K562 (cell line): ENCODE measurements around the gene DNAH17. TPM values are rescaled to one million over a fixed set of nuclear protein-coding genes. Genes with fewer than 3 reads are reported as not detected.

Experiments
- ATAC-seq: fragments of 200-7000 bp; cut with Tn5 transposase; 3 replicates; pipeline ENCODE4 v1.9.1; 2020; ENCODE audit warnings: moderate library complexity
- BruUV-seq: library from RNA; stranded (reverse); fragments of 400-500 nt; replicated peaks from 2 replicates; lab custom pipeline; 2021; lab: Mats Ljungman, UMichigan
- CTCF ChIA-PET: fragments of 300-600 bp; formaldehyde crosslinking; extraction: SDS; loops from one replicate; lab custom pipeline; 2021; ENCODE audit warnings: low intra/inter-chr PET ratio; lab: Yijun Ruan, JAX
- POLR2A ChIA-PET: fragments of 300-600, 350-650 bp; sonication (Branson Sonifier 250); formaldehyde crosslinking; extraction: SDS; loops from one replicate; lab custom pipeline; 2021; ENCODE audit warnings: antibody characterized with exemption, inconsistent platforms; lab: Yijun Ruan, JAX
- DNase-seq, 4 experiments: peaks; one replicate each; pipeline versions ENCODE4 v3.0.0 to v3.0.0-alpha.2; 2011 to 2018; ENCODE audit warnings: low spot score in 3 of 4, mixed read lengths in 3 of 4; ENCODE audit errors: extremely low read depth in 1 of 4
- FAIRE-seq: peaks from 2 replicates; lab custom pipeline; 2011; peaks lifted over from hg19 to GRCh38; lab: Jason Lieb, UNC
- H2AFZ ChIP-seq: 2 replicates; pipeline ENCODE4 v1.6.0; 2011; ENCODE audit warnings: low read depth, low read length, control low read depth, inconsistent platforms
- H3K27ac ChIP-seq: fragments of 200-600 bp; 3 replicates; pipeline ENCODE4 v1.8.0; 2011; ENCODE audit warnings: low read depth, mild to moderate bottlenecking, control low read depth, inconsistent platforms, low read length, moderate library complexity, mixed read lengths; ENCODE audit errors: extremely low read depth
- H3K27me3 ChIP-seq, 2 experiments: fragments of 300-600 bp in 1 of 2; 2 replicates in 1 of 2; 3 replicates in 1 of 2; pipeline versions ENCODE4 v1.6.0 to v1.8.0; 2011; ENCODE audit warnings: inconsistent platforms in 2 of 2, low read length in 2 of 2, mild to moderate bottlenecking in 1 of 2, mixed read lengths in 1 of 2, moderate library complexity in 1 of 2; ENCODE audit not compliant: control insufficient read depth in 2 of 2, insufficient read depth in 2 of 2
- H3K36me3 ChIP-seq: fragments of 300-600 bp; 3 replicates; pipeline ENCODE4 v1.8.0; 2011; ENCODE audit warnings: mild to moderate bottlenecking, low read length, inconsistent platforms; ENCODE audit not compliant: control insufficient read depth, insufficient read depth
- H3K4me1 ChIP-seq, 2 experiments: fragments of 200-600 bp in 1 of 2; replicated peaks in 1 of 2; 2 replicates in 1 of 2; 3 replicates in 1 of 2; pipeline versions ENCODE4 v1.5.1 to v1.8.0; 2011; ENCODE audit warnings: inconsistent platforms in 2 of 2, low read length in 2 of 2, mild to moderate bottlenecking in 1 of 2, mixed read lengths in 1 of 2, moderate library complexity in 1 of 2; ENCODE audit not compliant: control insufficient read depth in 2 of 2, insufficient read depth in 2 of 2
- H3K4me2 ChIP-seq: 2 replicates; pipeline ENCODE4 v1.6.1; 2011; ENCODE audit warnings: low read length, control low read depth, inconsistent platforms, mixed read lengths; ENCODE audit not compliant: insufficient read depth
- H3K4me3 ChIP-seq: fragments of 200-600 bp; sonication (generic), shearing (Covaris generic); 2 replicates; pipeline ENCODE4 v1.5.1; 2016; ENCODE audit warnings: control low read depth, inconsistent platforms
- H3K79me2 ChIP-seq: fragments of 200-600 bp; 3 replicates; pipeline ENCODE4 v1.8.0; 2011; ENCODE audit warnings: low read length, inconsistent platforms; ENCODE audit not compliant: control insufficient read depth, insufficient read depth
- H3K9ac ChIP-seq, 2 experiments: 2 replicates each; pipeline versions ENCODE4 v1.6.0 to v1.6.1; 2011; ENCODE audit warnings: low read depth in 2 of 2, low read length in 2 of 2, control low read depth in 1 of 2, inconsistent platforms in 1 of 2, mild to moderate bottlenecking in 1 of 2, mixed read lengths in 1 of 2; ENCODE audit not compliant: insufficient read depth in 1 of 2
- H3K9me1 ChIP-seq: one replicate; pipeline ENCODE4 v1.6.0; 2011; ENCODE audit warnings: inconsistent platforms, mild to moderate bottlenecking, low read length, moderate library complexity; ENCODE audit not compliant: control insufficient read depth, insufficient read depth
- H3K9me3 ChIP-seq: replicated peaks from 2 replicates; pipeline ENCODE4 v1.5.1; 2011; ENCODE audit warnings: low read depth, low read length, inconsistent platforms; ENCODE audit not compliant: control insufficient read depth, insufficient read depth
- H4K20me1 ChIP-seq: replicated peaks from 2 replicates; pipeline ENCODE4 v1.6.1; 2011; ENCODE audit warnings: low read length, inconsistent platforms, mixed read lengths; ENCODE audit not compliant: control insufficient read depth, insufficient read depth
- ARID1B ChIP-seq: fragments of 450-650 bp; IDR thresholded peaks from 2 replicates; pipeline ENCODE4 v1.6.1; 2016; ENCODE audit warnings: antibody characterized with exemption, mild to moderate bottlenecking, inconsistent platforms
- ATF1 ChIP-seq, 2 experiments: fragments of 450-650 bp in 1 of 2; IDR thresholded peaks; 2 replicates each; pipeline ENCODE4 v1.6.1; 2016; ENCODE audit warnings: missing compliant biosample characterization in 1 of 2, missing genetic modification characterization in 1 of 2
- ATF7 ChIP-seq: fragments of 450-650 bp; IDR thresholded peaks from 2 replicates; pipeline ENCODE4 v1.7.1; 2014; ENCODE audit warnings: mild to moderate bottlenecking, moderate library complexity
- BCLAF1 ChIP-seq, 2 experiments: fragments of 450-650 bp in 1 of 2; IDR thresholded peaks; 2 replicates each; pipeline ENCODE4 v1.6.1; 2011 to 2017; ENCODE audit warnings: low read depth in 2 of 2, antibody characterized with exemption in 1 of 2, borderline replicate concordance in 1 of 2, low read length in 1 of 2, mild to moderate bottlenecking in 1 of 2, mixed read lengths in 1 of 2; ENCODE audit not compliant: control insufficient read depth in 1 of 2
- E2F8 ChIP-seq: fragments of 450-650 bp; IDR thresholded peaks from 2 replicates; pipeline ENCODE4 v1.7.1; 2018; ENCODE audit warnings: mild to moderate bottlenecking, low read depth; ENCODE audit not compliant: partially characterized antibody
- ETV1 ChIP-seq: fragments of 450-650 bp; conservative IDR thresholded peaks from 2 replicates; pipeline ENCODE4 v1.6.1; 2016; ENCODE audit warnings: missing genetic modification characterization, control low read depth, low read depth, missing compliant biosample characterization
- HES1 ChIP-seq: fragments of 450-650 bp; IDR thresholded peaks from 2 replicates; pipeline ENCODE4 v1.6.1; 2016; ENCODE audit warnings: low read depth, mild to moderate bottlenecking, moderate library complexity
- KAT7 ChIP-seq: sonication (generic); formaldehyde crosslinking; IDR thresholded peaks from 2 replicates; pipeline ENCODE4 v1.8.0; 2022; ENCODE audit warnings: missing genetic modification reagents, mild to moderate bottlenecking, borderline replicate concordance
- NR2C2 ChIP-seq, 2 experiments: fragments of 200-800 bp in 1 of 2; sonication (Bioruptor generic) in 1 of 2; sonication (generic) in 1 of 2; formaldehyde crosslinking in 1 of 2; IDR thresholded peaks; 2 replicates each; pipeline versions ENCODE4 v1.6.1 to v1.8.0; 2016 to 2022; ENCODE audit warnings: mild to moderate bottlenecking in 1 of 2, missing compliant biosample characterization in 1 of 2, missing genetic modification characterization in 1 of 2, missing genetic modification reagents in 1 of 2
- PCBP2 ChIP-seq: fragments of 200-400 bp; formaldehyde crosslinking; IDR thresholded peaks from 2 replicates; pipeline ENCODE4 v1.6.1; 2018; ENCODE audit warnings: low read length, low read depth, mild to moderate bottlenecking, moderate library complexity; ENCODE audit not compliant: poor library complexity, severe bottlenecking
- PHTF2 ChIP-seq: fragments of 250-450 bp; sonication (Bioruptor Pico); IDR thresholded peaks from 2 replicates; pipeline ENCODE4 v1.5.0; 2021; ENCODE audit warnings: mild to moderate bottlenecking
- PML ChIP-seq: IDR thresholded peaks from 2 replicates; pipeline ENCODE4 v1.6.1; 2012; ENCODE audit warnings: low read length, inconsistent platforms
- TAL1 ChIP-seq: fragments of 450-650 bp; IDR thresholded peaks from 2 replicates; pipeline ENCODE4 v1.6.1; 2016; ENCODE audit warnings: mild to moderate bottlenecking
- WGBS: fragments of 100-300 bp; shearing (Covaris generic); methylation state at CpG from one replicate; pipeline ENCODE4 v1.1.6; 2016; ENCODE audit warnings: low coverage, mixed read lengths; ENCODE audit not compliant: insufficient coverage; ENCODE audit errors: missing lambda C conversion rate; 5-methylcytosine and 5-hydroxymethylcytosine counted together
- in situ Hi-C: fragments of 300-500 bp; cut with MboI; formaldehyde crosslinking; loops from 4 replicates; pipeline ENCODE4 v1.15.0; 2018; ENCODE audit warnings: inconsistent platforms, mixed read lengths
- intact Hi-C: fragments of 100-400 bp; cut with micrococcal nuclease; formaldehyde crosslinking; loops from 2 replicates; pipeline ENCODE4 v1.14.2; 2022
- polyA plus RNA-seq, 8 experiments: library from polyadenylated mRNA; depleted of rRNA in 4 of 8; stranded (reverse) in 5 of 8; unstranded in 3 of 8; fragments of >200 nt; fragmentation: Nextera tagmentation in 2 of 8; fragmentation: Illumina TruSeq in 1 of 8; extraction: Ambion mirVana in 2 of 8; extraction: Trizol in 1 of 8; gene quantifications; 2 replicates each; pipeline versions ENCODE4 v1.2.1 to v1.2.3, GENCODE V29; 2011 to 2014; ENCODE audit warnings: inconsistent platforms in 1 of 8, missing spikeins in 1 of 8
- total RNA-seq, 7 experiments: library from RNA; depleted of rRNA in 6 of 7; stranded (reverse); fragments of >200 nt in 6 of 7; fragmentation: Illumina TruSeq in 2 of 7; extraction: Trizol in 2 of 7; gene quantifications; 2 replicates each; pipeline versions ENCODE4 v1.2.1 to v1.2.3, GENCODE V29; 2011 to 2021; ENCODE audit warnings: low replicate concordance in 1 of 7

DNAH17 gene
- total and polyA plus RNA-seq, 9 of the 15 experiments (the other 6 are each of a cell fraction or from before 2014, with no cell fraction given), result under 0.01 to 0.06 (median 0.03) TPM; not detected in 5

- H3K27me3 ChIP-seq, result peaks cover 60 to 93% of the 10 kb centered on the region in 2 experiments
- no peak overlapping the region for H3K4me2 ChIP-seq
- H3K4me3 ChIP-seq, result no peak overlapping the region
- ATAC-seq, result no peak
- no peaks in the 10 kb centered on the region for H3K9me1 ChIP-seq
- BruUV-seq, result no TSS peak
- H3K36me3 ChIP-seq, result no peaks in the 10 kb centered on the region
- no peak overlapping the region for H3K9ac ChIP-seq
- POLR2A ChIA-PET, result no interaction called here
- H2AFZ ChIP-seq, result no peak overlapping the region
- FAIRE-seq, result no peak
- DNase-seq, result no peak
- 1% methylated on average over 20 of the region's 22 CpGs for WGBS
- H3K27ac ChIP-seq, result no peak overlapping the region
- in situ Hi-C loops (no loop called here), intact Hi-C loops (no loop called here)
- CTCF ChIA-PET, result no interaction called here
- no peaks in the 10 kb centered on the region for H3K79me2 ChIP-seq
- no peaks in the 10 kb centered on the region for H3K9me3 ChIP-seq
- peaks cover 0 to 4% of the 10 kb centered on the region in 2 experiments; a peak in 1 of 5 replicates for H3K4me1 ChIP-seq
- H4K20me1 ChIP-seq, result peaks cover 9% of the 10 kb centered on the region
- TF ChIP-seq PHTF2 (CRISPR knock-in tag), result no peak
- TF ChIP-seq PML, result 0 out of 2 replicates have a peak, but pooled peaks have one; percentile 32
- TF ChIP-seq ATF1 (CRISPR knock-in tag; IDR thresholded peaks at IDR 0.05), result no peak
- peak; percentile 44; the same call in 1 of the 2 replicates for TF ChIP-seq ATF1 (tag; IDR thresholded peaks at IDR 0.05)
- peak; percentile 53 for TF ChIP-seq ATF7
- TF ChIP-seq ETV1 (tag), result peak; percentile 54; the same call in 1 of the 2 replicates
- peak; percentile 22; the same call in 1 of the 2 replicates for TF ChIP-seq ARID1B
- no peak for TF ChIP-seq BCLAF1 (IDR thresholded peaks at IDR 0.05; ENCODE audit: borderline replicate concordance in 1 of 2, control insufficient read depth in 1 of 2, low read depth in 2 of 2, low read length in 1 of 2)
- TF ChIP-seq KAT7, result no peak
- TF ChIP-seq PCBP2, result no peak
- peak; percentile 82 for TF ChIP-seq E2F8
- TF ChIP-seq HES1, result 0 out of 2 replicates have a peak, but pooled peaks have one; percentile 14
- peak; percentile 48; the same call in 1 of the 2 replicates for TF ChIP-seq TAL1
- TF ChIP-seq NR2C2 (CRISPR knock-in tag; IDR thresholded peaks at IDR 0.05), result no peak
- peak; percentile 51; the same call in 1 of the 2 replicates for TF ChIP-seq NR2C2 (tag; IDR thresholded peaks at IDR 0.05)
These were observed 13.7 kb downstream of the DNAH17 start for GRCh38 chr17:78563189-78564145.
